ENCODE data around the gene SLC35C1.

SLC35C1 gene

DNA sequence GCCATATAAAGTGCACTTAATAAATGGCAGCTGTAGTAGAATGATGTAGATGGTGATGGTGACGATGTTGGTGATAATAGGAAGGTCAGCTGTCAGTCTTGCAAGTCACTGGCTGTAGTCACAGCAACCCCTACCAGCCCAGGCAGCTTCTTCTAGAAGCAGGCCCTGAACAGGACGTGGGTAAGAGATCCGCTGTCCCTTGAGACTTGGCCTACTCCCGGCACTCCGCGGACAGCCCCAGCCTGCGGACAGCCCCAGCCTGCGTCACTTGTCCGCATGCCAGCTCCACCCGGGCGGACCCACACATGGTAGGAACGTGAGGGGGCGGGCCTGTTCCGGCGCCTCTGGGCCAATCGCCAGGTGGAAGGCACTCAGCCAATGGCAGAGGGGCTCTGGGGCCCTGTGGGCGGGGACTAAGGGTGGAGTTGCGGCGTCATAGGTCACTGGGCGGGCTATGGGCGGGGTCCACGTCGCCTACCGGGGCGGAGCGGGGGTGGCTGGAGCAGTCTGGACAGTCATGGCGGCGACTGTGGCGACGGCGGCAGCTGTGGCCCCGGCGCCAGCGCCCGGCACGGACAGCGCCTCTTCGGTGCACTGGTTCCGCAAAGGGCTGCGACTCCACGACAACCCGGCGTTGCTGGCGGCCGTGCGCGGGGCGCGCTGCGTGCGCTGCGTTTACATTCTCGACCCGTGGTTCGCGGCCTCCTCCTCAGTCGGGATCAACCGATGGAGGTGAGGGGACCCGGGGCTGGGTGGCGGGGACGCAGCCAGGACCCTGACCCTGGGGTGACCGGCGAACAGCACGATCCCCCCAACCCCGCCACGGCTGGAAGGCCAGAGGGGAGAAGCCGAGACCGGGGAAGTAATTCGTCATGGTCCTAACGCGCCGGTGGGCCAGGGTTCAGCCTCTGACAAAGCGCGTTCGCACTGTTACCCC lies 42.3 kb downstream of the SLC35C1 start, which contains the start of gene CRY2:
Gene CRY2, plus strand, starts transcription at position 502 of the 937 bp plus-strand sequence. Its CDS starts 16 bp downstream, at position 518.
- DNase-seq (ENCODE audit: low read depth in 2 of 2), result peak; percentile 98 to 99

DNA sequence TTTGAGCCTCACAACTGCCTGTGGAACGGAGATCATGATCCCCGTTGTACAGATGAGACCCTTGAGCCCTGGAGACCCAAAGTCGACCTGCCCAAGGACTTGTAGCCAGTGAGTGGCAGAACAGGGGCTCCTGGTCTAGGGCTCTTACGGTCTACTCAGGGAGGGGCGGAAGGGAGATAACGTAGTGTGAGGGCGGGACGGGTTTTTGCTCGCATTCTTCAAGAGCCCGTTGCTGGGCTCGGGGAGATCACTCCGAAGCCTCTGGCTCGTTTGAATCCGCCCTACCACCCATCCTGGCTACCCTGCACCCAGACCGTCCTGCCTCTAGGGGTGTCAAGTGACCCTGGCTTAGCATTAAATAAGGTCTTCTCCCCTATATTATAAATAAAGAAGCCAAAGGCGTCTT lies 43.0 kb downstream of the SLC35C1 start:
- DNase-seq (ENCODE audit: low read depth in 2 of 2), result peak in 1 of 2 donors; percentile 12

DNA sequence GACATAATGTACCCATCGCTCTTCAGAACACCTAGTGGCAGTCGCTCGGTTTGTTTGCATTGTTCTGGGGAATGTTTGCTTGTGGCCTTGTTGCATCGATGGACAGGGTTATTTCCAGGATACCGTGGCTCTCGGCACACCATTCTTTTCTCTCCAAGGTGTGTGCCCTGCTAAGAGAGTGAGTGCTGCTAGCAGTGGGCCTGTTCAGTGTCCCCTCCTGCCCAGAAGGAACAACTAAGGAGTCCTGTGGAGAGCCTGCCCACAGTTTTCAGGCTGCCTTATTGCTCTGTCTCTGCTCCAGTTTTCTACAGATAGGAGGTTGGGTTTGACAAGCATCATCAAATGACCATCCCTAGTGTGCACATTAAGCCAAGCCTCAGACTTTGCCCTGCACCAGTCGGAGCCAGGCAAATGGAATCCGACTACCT lies 43.7 kb downstream of the SLC35C1 start:
- no peak for DNase-seq (ENCODE audit: low read depth in 2 of 2)

GRCh38 chr11:45850446-45850845 lies 45.5 kb downstream of the SLC35C1 start:
- no peak for DNase-seq (ENCODE audit: low read depth in 2 of 2)

DNA sequence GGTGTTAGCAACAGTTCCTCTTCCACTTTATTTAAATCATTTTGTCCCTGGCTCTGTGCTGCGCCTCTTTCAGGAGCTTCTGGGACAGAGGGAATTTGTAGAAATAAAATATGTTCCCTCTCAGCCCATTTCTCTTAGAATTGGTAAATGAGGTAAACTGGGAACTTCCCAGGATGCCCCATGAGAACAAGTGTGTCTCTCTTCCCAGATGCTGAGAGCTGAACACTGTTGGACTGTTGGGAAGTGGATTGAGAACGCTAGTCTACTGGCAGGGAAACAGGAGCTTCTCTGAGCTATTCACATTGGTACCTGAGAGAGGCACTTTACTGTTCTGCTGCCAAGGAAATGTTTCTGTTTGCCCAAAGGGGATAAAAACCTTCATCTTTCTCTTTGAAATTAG lies 46.3 kb downstream of the SLC35C1 start:
- no peak for DNase-seq (ENCODE audit: low read depth in 2 of 2)

GRCh38 chr11:45852018-45852711 lies 47.2 kb downstream of the SLC35C1 start:
- DNase-seq (ENCODE audit: low read depth in 2 of 2), result no peak

DNA sequence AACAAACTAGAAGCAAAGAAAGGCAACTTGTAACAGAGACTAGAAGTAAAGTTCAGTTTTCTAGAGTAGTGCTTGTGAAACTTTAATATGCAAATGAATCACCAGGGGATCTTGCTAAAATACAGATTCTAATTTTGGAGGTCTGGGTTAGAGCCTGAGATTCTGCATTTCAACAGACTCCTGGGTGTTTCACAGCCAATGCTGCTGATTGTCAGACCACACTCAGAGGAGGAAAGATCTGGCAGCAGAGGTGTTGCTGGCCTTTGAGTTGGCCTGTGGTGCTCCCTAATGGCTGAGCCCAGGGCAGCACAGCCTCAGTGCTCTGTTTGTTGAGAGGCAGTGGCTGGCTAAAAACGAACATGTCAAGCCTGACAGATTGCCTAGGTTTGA lies 47.8 kb downstream of the SLC35C1 start:
- no peak for DNase-seq (ENCODE audit: low read depth in 2 of 2)

GRCh38 chr11:45853332-45854219 lies 48.6 kb downstream of the SLC35C1 start:
- DNase-seq (ENCODE audit: low read depth in 2 of 2), result no peak

DNA sequence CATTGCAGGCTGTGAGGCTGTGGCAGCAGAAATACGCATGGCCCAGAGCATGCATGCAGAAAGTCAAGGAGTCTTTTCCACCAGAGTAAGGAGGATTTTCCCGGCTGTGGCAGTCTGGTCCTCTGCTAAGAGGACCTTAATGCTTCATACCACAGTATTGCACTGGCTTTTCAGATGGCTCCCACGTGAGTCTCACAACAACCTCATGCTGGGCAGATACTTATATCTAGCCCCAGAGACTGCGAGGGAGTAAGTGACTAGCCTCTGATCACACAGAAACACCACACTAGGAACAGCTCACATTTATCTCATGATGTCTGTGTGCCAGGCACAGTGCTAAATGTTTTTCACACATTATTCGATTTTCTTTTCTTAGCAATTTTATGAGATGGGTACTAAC lies 50.4 kb downstream of the SLC35C1 start:
- DNase-seq (ENCODE audit: low read depth in 2 of 2), result no peak

DNA sequence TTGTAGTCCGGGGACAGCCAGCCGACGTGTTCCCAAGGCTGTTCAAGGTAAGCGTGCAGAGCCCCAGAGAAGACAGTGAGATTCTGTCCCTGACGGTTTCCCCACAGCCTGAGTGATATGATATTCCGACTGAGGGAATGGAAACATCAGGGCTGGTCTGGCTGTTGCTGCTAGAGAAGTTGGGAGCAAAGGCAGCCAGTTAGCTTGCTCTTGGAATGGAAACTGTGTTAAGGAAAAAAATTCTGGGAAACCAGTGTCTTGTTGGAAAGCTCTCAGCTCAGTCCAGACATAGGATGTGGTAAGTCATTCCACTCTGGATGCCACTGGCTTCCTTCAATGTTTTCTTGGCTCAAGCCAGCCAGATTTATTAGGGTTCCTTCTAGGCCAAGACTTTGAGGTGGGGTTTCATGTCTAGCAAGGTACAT lies 51.1 kb downstream of the SLC35C1 start:
- DNase-seq (ENCODE audit: low read depth in 2 of 2), result no peak

DNA sequence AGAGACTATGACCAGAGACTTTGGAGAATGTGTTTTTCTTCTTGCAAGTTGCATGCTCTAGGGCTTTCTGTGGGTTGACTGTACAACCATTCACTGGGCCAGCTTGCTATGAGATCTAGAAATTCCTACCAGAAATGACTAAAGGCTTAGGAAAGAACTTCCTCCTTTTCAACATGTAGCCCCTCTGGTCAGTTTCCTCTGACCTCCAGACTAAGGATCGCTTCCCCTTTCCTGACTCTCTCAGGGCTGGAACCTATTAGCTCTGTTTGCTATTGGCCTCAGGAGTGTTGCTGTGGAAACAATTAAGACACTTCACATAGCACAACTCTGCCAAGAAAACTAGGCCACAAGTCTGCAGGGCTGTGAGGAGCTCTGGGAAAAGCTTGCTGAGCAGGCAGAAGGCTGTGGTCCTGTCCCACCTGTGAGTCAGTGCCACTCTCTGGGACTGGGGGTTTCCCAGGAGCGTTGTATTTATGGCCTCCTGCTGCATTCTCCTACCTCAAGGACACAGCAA lies 53.1 kb downstream of the SLC35C1 start:
- DNase-seq (ENCODE audit: low read depth in 2 of 2), result no peak

GRCh38 chr11:45858751-45859398 lies 53.9 kb downstream of the SLC35C1 start:
- DNase-seq (ENCODE audit: low read depth in 2 of 2), result no peak

- DNase-seq (ENCODE audit: low read depth in 2 of 2), result no peak
These were observed 54.8 kb downstream of the SLC35C1 start for GRCh38 chr11:45859661-45860140.

GRCh38 chr11:45860348-45860747 lies 55.4 kb downstream of the SLC35C1 start:
- no peak for DNase-seq (ENCODE audit: low read depth in 2 of 2)

- no peak for DNase-seq (ENCODE audit: low read depth in 2 of 2)
These were observed 56.0 kb downstream of the SLC35C1 start for GRCh38 chr11:45860764-45861510.

All from activated CD4-positive, alpha-beta T cell treated with anti-CD3 and anti-CD28 coated beads for 24 hours (primary cell).